Kidney epithelial cell (primary cell): ENCODE data around the gene SLC12A7. TPM values are rescaled to one million over a fixed set of nuclear protein-coding genes. Genes with fewer than 3 reads are reported as not detected.

Source experiments
- DNase-seq: peaks from one replicate; pipeline ENCODE4 v3.0.0-alpha.2; 2010; ENCODE audit warnings: low read depth
- H3K27me3 ChIP-seq: 2 replicates; pipeline ENCODE4 v1.6.0; 2011; ENCODE audit warnings: low read length; ENCODE audit not compliant: control insufficient read depth, insufficient read depth
- H3K36me3 ChIP-seq: 2 replicates; pipeline ENCODE4 v1.5.1; 2011; ENCODE audit warnings: low read length; ENCODE audit not compliant: control insufficient read depth, insufficient read depth
- H3K4me3 ChIP-seq: 2 replicates; pipeline ENCODE4 v1.5.1; 2011; ENCODE audit warnings: low read depth, mild to moderate bottlenecking, control low read depth, low read length
- total RNA-seq: library from RNA; depleted of rRNA; stranded (reverse); fragments of >200 nt; gene quantifications from 2 replicates; pipeline ENCODE4 v1.2.3, GENCODE V29; 2015
- TF ChIP-seq, protein P1 (sequence below): IDR thresholded peaks from 2 replicates; pipeline ENCODE4 v1.5.1; 2011; ENCODE audit warnings: mild to moderate bottlenecking, moderate library complexity, low read length, control low read depth, inconsistent platforms; ENCODE audit not compliant: insufficient read depth, poor library complexity, severe bottlenecking

The SLC12A7 gene
- total RNA-seq, 1 donor from 2014 or later = 50.3 TPM

DNA sequence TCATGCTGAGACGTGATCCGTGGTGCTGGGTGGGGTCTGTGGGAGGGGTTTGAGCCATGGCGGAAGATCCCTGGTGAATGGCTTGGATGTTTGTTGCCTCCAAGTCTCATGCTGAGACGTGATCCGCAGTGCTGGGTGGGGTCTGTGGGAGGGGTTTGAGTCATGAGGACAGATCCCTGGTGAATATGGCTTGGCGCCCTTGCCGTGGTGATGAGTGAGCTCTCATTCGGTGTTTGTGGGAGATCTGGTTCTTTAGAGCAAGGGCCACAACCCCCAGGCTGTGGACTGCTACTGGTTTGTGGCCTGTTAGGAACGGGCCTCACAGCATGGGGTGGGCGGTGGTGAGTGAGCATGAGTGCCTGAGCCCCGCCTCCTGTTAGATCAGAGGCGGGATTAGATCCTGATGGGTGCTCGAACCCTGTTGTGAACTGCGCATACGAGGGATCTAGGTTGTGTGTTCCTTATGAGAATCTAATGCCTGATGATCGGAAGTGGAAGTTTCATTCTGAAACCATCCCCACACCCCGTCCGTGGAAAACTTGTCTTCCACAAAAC lies 72.1 kb downstream of the SLC12A7 start:
- Histone ChIP-seq H3K27me3 (no peaks in the 10 kb centered on the region), H3K4me3 (no peak overlapping the region), H3K36me3 (no peaks in the 10 kb centered on the region)
- no peak for DNase-seq
- TF ChIP-seq, protein P1, sequence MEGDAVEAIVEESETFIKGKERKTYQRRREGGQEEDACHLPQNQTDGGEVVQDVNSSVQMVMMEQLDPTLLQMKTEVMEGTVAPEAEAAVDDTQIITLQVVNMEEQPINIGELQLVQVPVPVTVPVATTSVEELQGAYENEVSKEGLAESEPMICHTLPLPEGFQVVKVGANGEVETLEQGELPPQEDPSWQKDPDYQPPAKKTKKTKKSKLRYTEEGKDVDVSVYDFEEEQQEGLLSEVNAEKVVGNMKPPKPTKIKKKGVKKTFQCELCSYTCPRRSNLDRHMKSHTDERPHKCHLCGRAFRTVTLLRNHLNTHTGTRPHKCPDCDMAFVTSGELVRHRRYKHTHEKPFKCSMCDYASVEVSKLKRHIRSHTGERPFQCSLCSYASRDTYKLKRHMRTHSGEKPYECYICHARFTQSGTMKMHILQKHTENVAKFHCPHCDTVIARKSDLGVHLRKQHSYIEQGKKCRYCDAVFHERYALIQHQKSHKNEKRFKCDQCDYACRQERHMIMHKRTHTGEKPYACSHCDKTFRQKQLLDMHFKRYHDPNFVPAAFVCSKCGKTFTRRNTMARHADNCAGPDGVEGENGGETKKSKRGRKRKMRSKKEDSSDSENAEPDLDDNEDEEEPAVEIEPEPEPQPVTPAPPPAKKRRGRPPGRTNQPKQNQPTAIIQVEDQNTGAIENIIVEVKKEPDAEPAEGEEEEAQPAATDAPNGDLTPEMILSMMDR = no peak

DNA sequence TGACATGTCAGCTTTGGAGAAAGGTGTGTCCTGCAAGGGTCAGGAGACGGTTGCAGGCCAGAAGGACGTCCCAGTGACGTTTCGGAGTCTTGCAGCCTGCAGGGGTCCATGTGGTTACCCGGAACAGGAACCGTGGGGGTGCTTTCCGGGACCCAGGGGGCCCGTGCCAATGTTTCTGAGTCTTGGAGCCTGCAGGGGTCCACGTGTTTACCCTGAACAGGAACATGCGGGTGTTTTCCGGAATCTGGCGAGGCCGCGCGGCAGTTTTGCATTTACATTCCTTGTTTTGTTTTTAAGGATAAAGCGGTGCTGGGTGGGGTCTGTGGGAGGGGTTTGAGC lies 72.7 kb downstream of the SLC12A7 start:
- H3K4me3 ChIP-seq = no peak overlapping the region
- no peaks in the 10 kb centered on the region for H3K36me3 ChIP-seq
- no peaks in the 10 kb centered on the region for H3K27me3 ChIP-seq
- TF ChIP-seq, protein P1 = no peak
- no peak for DNase-seq

DNA sequence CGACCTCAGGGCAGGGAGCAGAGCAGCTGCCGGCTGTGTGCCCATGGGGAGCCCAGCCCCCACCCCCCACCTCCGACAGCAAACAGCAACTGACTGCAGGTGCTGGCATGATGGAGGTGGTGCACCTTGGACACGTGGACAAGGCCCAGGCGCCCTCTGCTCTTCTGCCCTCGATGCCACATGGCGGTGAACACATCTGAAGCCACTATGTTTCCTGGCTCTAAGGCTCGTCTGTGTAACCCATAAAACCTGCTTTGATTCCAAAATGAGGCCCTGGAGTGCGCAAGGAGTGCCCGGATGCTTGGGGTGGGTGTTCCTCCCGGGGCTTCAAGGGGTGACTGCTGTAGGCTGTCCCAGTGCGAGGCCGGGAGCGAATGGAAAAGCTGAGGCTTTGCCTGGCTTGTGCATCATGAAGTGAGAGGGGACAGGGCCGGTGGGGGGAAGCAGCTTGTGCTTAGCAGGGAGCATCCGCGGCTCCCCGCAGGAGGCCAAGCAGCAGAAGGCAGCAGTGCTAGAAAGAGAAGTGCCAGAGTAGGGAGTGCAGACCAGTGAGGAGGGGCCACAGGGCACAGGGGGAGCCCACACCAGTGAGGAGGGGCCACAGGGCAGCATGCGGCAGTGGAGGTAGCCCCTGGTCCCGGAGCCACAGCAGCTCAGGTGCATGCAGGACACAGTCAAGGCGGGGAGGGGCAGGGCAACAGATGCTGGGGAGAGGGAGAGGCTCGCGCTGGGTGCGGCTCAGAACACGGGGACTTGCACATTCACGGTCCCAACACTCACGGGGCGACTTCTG lies 73.2 kb downstream of the SLC12A7 start:
- no peaks in the 10 kb centered on the region for H3K27me3 ChIP-seq
- no peaks in the 10 kb centered on the region for H3K36me3 ChIP-seq
- no peak for DNase-seq
- TF ChIP-seq, protein P1 = no peak
- H3K4me3 ChIP-seq = no peak overlapping the region

DNA sequence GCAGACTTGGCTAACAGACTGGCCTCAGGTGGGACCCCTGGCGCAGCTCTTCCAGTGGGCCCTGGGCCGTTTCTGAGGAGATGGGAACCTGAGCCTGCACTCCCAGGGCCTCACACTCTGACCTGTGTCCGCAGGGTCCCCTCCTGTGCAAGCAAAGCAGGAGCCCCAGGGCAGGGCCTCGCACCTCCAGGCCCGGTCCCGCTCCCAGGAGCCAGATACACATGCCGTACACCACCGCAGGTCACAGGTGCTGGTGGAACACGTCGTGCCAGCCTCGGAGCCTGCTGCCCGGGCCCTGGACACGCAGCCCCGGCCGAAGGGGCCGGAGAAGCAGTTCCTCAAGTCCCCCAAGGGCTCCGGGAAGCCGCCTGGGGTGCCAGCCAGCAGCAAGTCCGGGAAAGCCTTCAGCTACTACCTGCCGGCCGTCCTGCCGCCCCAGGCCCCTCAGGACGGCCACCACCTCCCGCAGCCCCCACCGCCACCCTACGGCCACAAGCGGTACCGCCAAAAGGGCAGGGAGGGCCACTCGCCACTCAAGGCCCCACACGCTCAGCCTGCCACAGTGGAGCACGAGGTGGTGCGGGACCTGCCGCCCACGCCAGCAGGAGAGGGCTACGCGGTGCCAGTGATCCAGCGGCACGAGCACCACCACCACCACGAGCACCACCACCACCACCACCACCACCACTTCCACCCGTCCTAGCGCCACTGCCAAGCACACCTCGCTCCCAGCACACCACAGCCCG lies 74.0 kb downstream of the SLC12A7 start:
- no peak for DNase-seq
- Histone ChIP-seq H3K4me3 (no peak overlapping the region), H3K27me3 (peaks cover 2% of the 10 kb centered on the region), H3K36me3 (no peaks in the 10 kb centered on the region)
- TF ChIP-seq, protein P1 = no peak

DNA sequence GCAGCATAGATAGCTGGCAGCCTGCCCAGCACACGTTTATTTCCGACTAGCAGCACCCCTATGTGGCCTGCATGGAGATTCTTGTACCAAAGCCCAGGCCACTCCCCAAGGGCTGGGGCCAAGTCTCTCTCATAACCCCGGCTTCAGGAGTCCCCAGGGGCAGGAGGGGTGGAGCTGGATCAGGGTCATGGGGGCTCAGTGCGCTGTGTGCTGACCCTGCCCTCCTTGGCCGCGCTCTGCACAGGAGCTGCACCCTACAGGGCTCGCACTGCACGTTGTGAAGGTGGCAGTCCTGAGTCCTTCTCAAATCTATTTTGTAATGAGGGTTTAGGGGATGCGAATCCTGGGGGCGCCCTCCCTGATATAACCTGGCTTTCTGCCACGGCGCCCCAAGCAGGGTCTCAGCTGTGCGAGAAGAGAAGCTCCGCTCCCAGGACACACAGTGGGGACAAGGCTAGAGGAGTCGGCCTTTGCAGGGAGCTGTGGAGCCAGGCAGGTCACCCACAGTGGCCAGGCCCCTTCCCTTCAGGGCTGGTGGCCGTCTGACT lies 74.7 kb downstream of the SLC12A7 start:
- no peaks in the 10 kb centered on the region for H3K36me3 ChIP-seq
- H3K4me3 ChIP-seq = no peak overlapping the region
- TF ChIP-seq, protein P1 = no peak
- no peak for DNase-seq
- peaks cover 7% of the 10 kb centered on the region for H3K27me3 ChIP-seq
